HG02610 (cell line): Measurements from ENCODE around the gene INPP5F.

Source experiments
- ATAC-seq: cut with Tn5 transposase; IDR thresholded peaks from one replicate; pipeline ENCODE4 v1.9.1; 2021; ENCODE audit warnings: mild to moderate bottlenecking, moderate library complexity; ENCODE audit not compliant: unreplicated experiment

INPP5F gene

GRCh38 chr10:119815671-119816070 lies 89.8 kb downstream of the INPP5F start:
- no peak for ATAC-seq

GRCh38 chr10:119817991-119818888 lies 92.4 kb downstream of the INPP5F start:
- no peak for ATAC-seq

GRCh38 chr10:119818889-119819270 lies 93.0 kb downstream of the INPP5F start:
- ATAC-seq: no peak

- ATAC-seq: no peak
Observed at GRCh38 chr10:119821182-119821581, 95.3 kb downstream of the INPP5F start.

GRCh38 chr10:119824299-119824698 lies 98.4 kb downstream of the INPP5F start:
- no peak for ATAC-seq

- ATAC-seq: no peak
Observed at GRCh38 chr10:119826771-119827170, 100.9 kb downstream of the INPP5F start.

- no peak for ATAC-seq
Observed at GRCh38 chr10:119827430-119827829, 101.6 kb downstream of the INPP5F start.

- no peak for ATAC-seq
Observed at GRCh38 chr10:119829429-119829828, 103.6 kb downstream of the INPP5F start.

GRCh38 chr10:119830851-119831250 lies 105.0 kb downstream of the INPP5F start:
- no peak for ATAC-seq

GRCh38 chr10:119831656-119832055 lies 105.8 kb downstream of the INPP5F start:
- no peak for ATAC-seq

GRCh38 chr10:119832951-119833350 lies 107.1 kb downstream of the INPP5F start:
- ATAC-seq: no peak

- ATAC-seq: no peak
Observed at GRCh38 chr10:119834188-119834587, 108.3 kb downstream of the INPP5F start.

- no peak for ATAC-seq
Observed at GRCh38 chr10:119845656-119846055, 119.8 kb downstream of the INPP5F start.

GRCh38 chr10:119849031-119849789 lies 123.4 kb downstream of the INPP5F start:
- ATAC-seq: no peak

GRCh38 chr10:119849944-119850343 lies 124.1 kb downstream of the INPP5F start:
- no peak for ATAC-seq

GRCh38 chr10:119852277-119852676 lies 126.4 kb downstream of the INPP5F start:
- ATAC-seq: no peak

GRCh38 chr10:119852822-119853221 lies 127.0 kb downstream of the INPP5F start:
- no peak for ATAC-seq

- no peak for ATAC-seq
Observed at GRCh38 chr10:119853574-119853973, 127.7 kb downstream of the INPP5F start.

GRCh38 chr10:119858063-119858462 lies 132.2 kb downstream of the INPP5F start:
- no peak for ATAC-seq

- no peak for ATAC-seq
Observed at GRCh38 chr10:119859420-119860258, 133.8 kb downstream of the INPP5F start.
